HK-2 (cell line): ENCODE data around the gene GBX2.

ENCODE experiments used
- DNase-seq: peaks from one replicate; pipeline ENCODE4 v3.0.0-alpha.2; 2018; ENCODE audit not compliant: unreplicated experiment

Gene GBX2

DNA sequence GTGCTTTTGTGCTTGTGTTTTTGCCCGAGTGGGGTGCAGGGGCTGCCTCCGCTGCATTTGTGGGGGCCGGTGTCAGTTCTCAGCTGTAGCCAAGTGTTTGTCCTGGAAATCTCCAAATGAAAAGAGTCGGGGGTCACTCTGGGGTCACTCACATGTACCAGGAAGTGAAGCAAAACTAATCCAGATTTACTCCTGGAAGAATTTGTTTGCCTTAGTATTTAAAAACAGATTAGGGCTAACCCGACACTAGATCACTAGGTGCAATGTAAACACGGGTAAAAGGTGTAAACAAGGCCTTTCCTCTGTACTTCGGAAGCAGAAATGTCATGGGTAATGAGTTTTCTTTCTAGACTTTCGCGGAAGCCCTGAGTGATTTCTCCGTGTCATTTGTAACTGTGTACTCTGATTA is 50.3 kb downstream of the GBX2 start:
- DNase-seq = no peak

DNA sequence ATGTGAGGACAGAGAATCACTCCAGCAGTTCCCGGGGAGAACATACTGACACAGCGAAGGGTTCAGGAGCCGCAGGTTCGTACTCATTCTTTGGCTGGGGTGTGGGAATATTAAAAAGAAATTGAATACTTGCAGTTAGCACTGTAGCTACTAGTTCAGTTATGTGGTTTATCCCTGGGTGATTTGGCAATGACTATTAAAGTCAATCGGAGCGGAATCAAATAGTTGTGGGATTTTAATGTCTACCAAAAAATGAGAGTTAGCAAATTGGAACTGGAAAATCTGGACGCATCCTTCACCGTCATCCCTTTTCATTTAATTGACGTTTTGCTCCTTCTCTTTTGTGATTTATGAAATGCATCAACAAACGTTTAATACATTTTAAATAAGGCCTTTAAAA is 50.8 kb downstream of the GBX2 start:
- no peak for DNase-seq
